Activated CD8-positive, alpha-beta T cell treated with anti-CD3 and anti-CD28 coated beads, Interleukin-2, amount 10 ng/mL, durations not matched to agents 7 days and 5 days (primary cell): ENCODE results near the gene KPNA1. TPM values are rescaled to one million over a fixed set of nuclear protein-coding genes. Genes with fewer than 3 reads are reported as not detected.

Experiments used
- ATAC-seq: fragments of 150-1000 bp; cut with Tn5 transposase; one replicate; pipeline ENCODE4 v1.10.0; 2021; ENCODE audit warnings: moderate library complexity
- CTCF ChIA-PET: fragments of 350-600 bp; sonication (Branson Sonifier 250); formaldehyde crosslinking; loops from one replicate; lab custom pipeline; 2021; ENCODE audit warnings: antibody characterized with exemption; lab: Charles Lee
- POLR2A ChIA-PET: fragments of 350-600 bp; sonication (Branson Sonifier 250); formaldehyde crosslinking; loops from one replicate; lab custom pipeline; 2021; ENCODE audit warnings: antibody characterized with exemption; lab: Charles Lee
- DNase-seq: peaks from one replicate; pipeline ENCODE4 v3.0.0-alpha.2; 2020
- H3K27ac Mint-ChIP-seq: one replicate; pipeline ENCODE4 v1.8.0; 2021; ENCODE audit warnings: mild to moderate bottlenecking, mixed read lengths
- H3K27me3 Mint-ChIP-seq: one replicate; pipeline ENCODE4 v1.8.0; 2021; ENCODE audit warnings: low read depth, mixed read lengths
- H3K36me3 Mint-ChIP-seq: one replicate; pipeline ENCODE4 v1.8.0; 2021; ENCODE audit warnings: low read depth, mixed read lengths
- H3K4me1 Mint-ChIP-seq: one replicate; pipeline ENCODE4 v1.8.0; 2021; ENCODE audit warnings: low read depth, mixed read lengths
- H3K4me3 Mint-ChIP-seq: one replicate; pipeline ENCODE4 v1.8.0; 2021; ENCODE audit warnings: mild to moderate bottlenecking, mixed read lengths
- H3K9me3 Mint-ChIP-seq: one replicate; pipeline ENCODE4 v1.8.0; 2022; ENCODE audit warnings: mixed read lengths; ENCODE audit not compliant: insufficient read depth
- total RNA-seq, 2 experiments: library from RNA; stranded (reverse); gene quantifications; one replicate each; pipeline ENCODE4 v1.2.3, GENCODE V29; 2021

Gene KPNA1
- total RNA-seq, 2 experiments from 2014 or later, result 58.8 to 60.2 TPM

DNA sequence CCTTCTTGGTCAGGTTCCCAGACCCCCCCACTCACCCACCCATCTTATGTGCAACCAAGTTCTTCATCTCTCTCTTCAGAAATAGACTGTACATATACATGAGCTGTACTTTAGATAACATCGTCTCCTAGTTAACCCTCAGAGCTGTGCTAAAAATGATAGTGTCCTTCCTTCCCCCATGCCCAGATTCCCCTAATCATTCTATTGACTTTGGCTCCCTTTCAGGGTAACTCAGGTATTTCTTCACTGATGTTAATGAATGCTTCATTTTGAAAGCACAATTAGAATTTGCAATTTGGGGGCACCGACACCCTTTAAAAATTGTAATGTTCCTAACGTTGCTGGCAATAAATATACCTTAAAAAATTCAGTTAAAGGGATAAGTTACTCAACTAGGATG is 38.4 kb upstream of the KPNA1 start:
- Mint-ChIP-seq H3K4me1 (peaks cover 27% of the 10 kb centered on the region), H3K27me3 (no peaks in the 10 kb centered on the region), H3K4me3 (no peak overlapping the region), H3K36me3 (peaks cover 84% of the 10 kb centered on the region), H3K9me3 (no peaks in the 10 kb centered on the region), H3K27ac (no peak overlapping the region)
- DNase-seq, result no peak
- no peak for ATAC-seq
- POLR2A ChIA-PET, result interaction anchor here (1.3 kb wide), 1 partner anchor 38 kb away, joined by 3 read pairs; the partner anchor contains the start of gene KPNA1
- CTCF ChIA-PET, result interaction anchor here (2.1 to 2.4 kb wide), 2 partner anchors 126 to 160 kb away, joined by 5 to 22 read pairs; no protein-coding TSS in a partner anchor

DNA sequence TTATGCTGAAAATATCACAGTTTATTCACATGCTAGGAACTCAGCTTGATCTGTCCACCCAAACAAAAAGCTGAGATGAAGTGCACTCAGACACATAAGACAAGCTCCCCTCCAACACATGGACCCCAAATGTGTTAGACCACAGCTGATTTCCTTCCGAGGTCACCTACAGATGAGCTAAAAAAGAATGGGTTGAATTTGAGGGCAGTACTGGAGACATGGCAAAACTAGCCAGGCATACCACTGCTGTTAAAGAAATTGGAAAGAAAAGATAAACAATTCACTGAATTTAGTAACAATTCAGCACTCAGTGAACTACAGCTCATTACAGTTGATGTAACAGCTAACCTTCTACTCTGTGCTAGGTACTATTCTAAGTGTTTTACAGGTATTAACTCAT is 33.9 kb upstream of the KPNA1 start:
- peak overlapping the region; percentile 26 for H3K27ac Mint-ChIP-seq
- H3K9me3 Mint-ChIP-seq, result no peaks in the 10 kb centered on the region
- peaks cover 88% of the 10 kb centered on the region for H3K36me3 Mint-ChIP-seq
- H3K4me1 Mint-ChIP-seq, result peaks cover 13% of the 10 kb centered on the region
- ChIA-PET CTCF (interaction anchor here (0.8 to 2.5 kb wide), 6 partner anchors 11 to 155 kb away, joined by 3 to 17 read pairs (median 5); partner anchors contain the start of gene PARP14), POLR2A (interaction anchor here (0.6 to 1.3 kb wide), 3 partner anchors 8 to 29 kb away, joined by 3 to 4 read pairs (median 3); partner anchors contain the start of gene PARP15)
- no peak overlapping the region for H3K4me3 Mint-ChIP-seq
- DNase-seq, result no peak
- no peaks in the 10 kb centered on the region for H3K27me3 Mint-ChIP-seq
- ATAC-seq, result no peak

DNA sequence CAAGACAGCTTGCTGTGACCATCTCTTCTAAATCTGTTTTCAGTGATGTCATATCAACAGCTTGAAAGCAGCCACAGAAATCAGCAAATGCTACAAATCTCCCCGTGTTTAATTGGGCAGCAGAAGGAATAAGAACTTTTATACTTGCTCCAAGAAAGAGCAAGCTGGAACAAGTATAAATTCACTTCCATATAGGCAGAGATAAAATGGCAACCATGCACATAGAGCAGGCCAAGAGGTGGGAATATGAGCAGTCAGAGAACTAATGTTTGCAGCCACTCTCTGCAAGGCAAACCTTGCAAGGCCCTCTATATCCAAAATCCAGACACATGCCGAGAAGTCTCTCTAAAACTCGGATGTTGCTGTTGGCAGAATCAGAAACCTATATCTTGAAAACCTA is 33.3 kb upstream of the KPNA1 start:
- Mint-ChIP-seq H3K4me1 (peaks cover 10% of the 10 kb centered on the region), H3K27me3 (no peaks in the 10 kb centered on the region), H3K36me3 (peaks cover 88% of the 10 kb centered on the region), H3K4me3 (no peak overlapping the region), H3K27ac (peak overlapping the region; percentile 26), H3K9me3 (no peaks in the 10 kb centered on the region)
- CTCF ChIA-PET, result interaction anchor here (0.6 to 2.5 kb wide), 6 partner anchors 10 to 155 kb away, joined by 3 to 17 read pairs (median 5); partner anchors contain the start of gene PARP14
- POLR2A ChIA-PET, result interaction anchor here (0.7 to 1.3 kb wide), 2 partner anchors 9 to 29 kb away, joined by 3 to 4 read pairs; partner anchors contain the start of gene PARP15
- ATAC-seq (no peak), DNase-seq (no peak)

DNA sequence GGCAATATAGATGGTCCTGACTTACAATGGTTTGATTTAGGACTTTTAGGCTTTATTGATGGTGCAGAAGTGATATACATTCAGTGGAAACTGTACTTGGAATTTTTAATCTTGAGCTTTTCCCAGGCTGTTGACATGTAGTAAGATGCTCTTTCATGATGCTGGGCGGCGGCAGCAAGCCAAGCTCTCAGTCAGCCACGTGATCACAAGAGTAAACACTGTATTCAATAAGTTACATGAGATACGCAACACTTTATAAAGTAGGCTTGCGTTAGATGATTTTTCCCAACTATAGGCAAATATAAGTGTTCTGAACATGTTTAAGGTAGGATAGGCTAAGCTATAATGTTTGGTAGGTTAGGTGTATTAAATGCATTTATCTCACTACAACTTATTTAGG is 31.4 kb upstream of the KPNA1 start:
- Mint-ChIP-seq H3K27ac (no peak overlapping the region), H3K36me3 (peaks cover 79% of the 10 kb centered on the region), H3K9me3 (no peaks in the 10 kb centered on the region), H3K27me3 (no peaks in the 10 kb centered on the region), H3K4me3 (no peak overlapping the region), H3K4me1 (peaks cover 9% of the 10 kb centered on the region)
- no peak for ATAC-seq
- ChIA-PET CTCF (interaction anchor here (1.6 to 2.0 kb wide), 2 partner anchors 14 to 133 kb away, joined by 4 to 7 read pairs; no protein-coding TSS in a partner anchor), POLR2A (interaction anchor here (1.2 kb wide), 1 partner anchor 9 kb away, joined by 4 read pairs; no protein-coding TSS in a partner anchor)
- DNase-seq, result no peak

DNA sequence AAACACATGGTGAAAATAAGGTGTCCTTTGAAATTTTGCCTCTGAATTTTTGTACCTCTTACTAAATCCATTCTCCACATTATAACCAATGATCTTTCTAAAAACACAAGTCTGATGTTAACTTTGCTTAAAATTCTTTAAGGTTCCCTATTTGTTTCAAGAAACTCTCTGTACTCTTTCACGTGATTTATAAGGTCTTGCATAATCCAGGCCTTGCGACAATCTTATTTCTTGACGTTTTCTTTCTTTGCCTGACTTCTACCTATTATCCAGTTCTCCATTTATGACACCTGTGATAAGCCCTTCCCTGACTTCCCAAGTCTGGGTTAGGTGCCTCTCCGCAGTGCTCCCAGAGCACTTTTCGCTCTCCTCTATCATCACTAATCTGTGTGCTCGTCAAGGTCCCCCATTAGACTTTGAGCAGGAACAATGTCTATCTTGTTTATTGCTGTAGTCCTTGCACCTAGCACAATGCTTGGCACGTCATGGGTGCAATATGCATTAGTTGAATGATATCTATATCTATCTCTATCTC is 24.3 kb upstream of the KPNA1 start:
- DNase-seq, result no peak
- Mint-ChIP-seq H3K4me1 (peaks cover 25% of the 10 kb centered on the region), H3K27me3 (no peaks in the 10 kb centered on the region), H3K4me3 (no peak overlapping the region), H3K9me3 (no peaks in the 10 kb centered on the region), H3K36me3 (peaks cover 75% of the 10 kb centered on the region), H3K27ac (no peak overlapping the region)
- ChIA-PET POLR2A (no interaction called here), CTCF (no interaction called here)
- ATAC-seq, result no peak

DNA sequence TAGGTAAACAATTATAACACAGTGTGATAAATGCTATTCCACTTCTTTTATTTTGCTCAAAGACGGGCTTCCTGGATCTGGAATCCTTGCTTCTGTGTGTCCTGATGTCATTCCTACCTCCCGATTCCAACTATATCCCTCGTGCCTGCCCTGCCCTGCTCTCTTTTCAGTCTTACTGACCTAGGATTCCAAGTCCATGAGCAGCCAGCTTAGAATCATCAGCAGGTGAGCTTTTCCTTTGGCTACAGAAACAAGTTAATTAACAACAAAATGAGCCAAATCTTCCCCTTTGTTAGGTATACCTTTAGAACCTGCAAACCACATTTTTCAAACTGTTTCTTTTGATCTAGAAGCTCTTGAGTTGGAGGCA is 21.9 kb upstream of the KPNA1 start:
- peaks cover 82% of the 10 kb centered on the region for H3K36me3 Mint-ChIP-seq
- no peaks in the 10 kb centered on the region for H3K27me3 Mint-ChIP-seq
- H3K9me3 Mint-ChIP-seq, result no peaks in the 10 kb centered on the region
- ATAC-seq (no peak), DNase-seq (no peak)
- POLR2A ChIA-PET, result no interaction called here
- H3K4me3 Mint-ChIP-seq, result no peak overlapping the region
- H3K4me1 Mint-ChIP-seq, result peaks cover 34% of the 10 kb centered on the region
- no peak overlapping the region for H3K27ac Mint-ChIP-seq
- CTCF ChIA-PET, result interaction anchor here (0.8 to 1.6 kb wide), 4 partner anchors 13 to 189 kb away, joined by 3 read pairs; no protein-coding TSS in a partner anchor

DNA sequence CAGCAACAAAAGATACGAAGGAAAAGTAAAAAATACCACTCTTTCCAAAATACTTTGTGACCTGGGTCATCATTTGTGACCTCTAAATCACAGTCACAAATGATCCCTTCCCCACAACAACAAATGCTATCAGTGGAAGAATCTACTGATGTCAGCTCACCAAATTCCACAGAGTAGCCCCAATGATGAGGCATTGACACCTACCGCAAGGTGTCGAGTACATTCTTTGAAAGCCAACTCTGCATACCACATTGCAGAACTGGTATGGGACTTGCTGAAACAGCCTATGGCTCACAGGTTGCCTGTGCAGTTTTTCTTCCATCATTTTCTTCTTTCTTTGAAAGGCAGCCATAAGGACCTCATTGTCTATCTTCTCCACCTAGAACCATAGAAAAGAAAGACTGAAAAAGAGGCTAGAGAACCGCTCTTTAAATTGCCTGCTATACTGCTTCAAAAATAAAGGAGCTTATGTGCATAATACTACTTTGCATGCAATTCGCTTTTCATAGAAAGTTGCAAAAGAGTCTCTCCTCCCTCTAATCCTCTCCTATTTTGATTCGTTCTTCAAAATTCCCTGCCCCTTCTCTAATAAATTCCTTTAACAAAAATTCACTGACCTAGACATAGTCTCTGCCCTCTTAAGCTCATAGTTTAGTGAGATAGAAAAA is 21.4 kb upstream of the KPNA1 start:
- ChIA-PET POLR2A (no interaction called here), CTCF (interaction anchor here (0.8 to 1.6 kb wide), 4 partner anchors 13 to 190 kb away, joined by 3 read pairs; no protein-coding TSS in a partner anchor)
- peaks cover 80% of the 10 kb centered on the region for H3K36me3 Mint-ChIP-seq
- ATAC-seq (no peak), DNase-seq (no peak)
- no peak overlapping the region for H3K4me3 Mint-ChIP-seq
- no peak overlapping the region for H3K27ac Mint-ChIP-seq
- H3K9me3 Mint-ChIP-seq, result no peaks in the 10 kb centered on the region
- no peaks in the 10 kb centered on the region for H3K27me3 Mint-ChIP-seq
- peaks cover 34% of the 10 kb centered on the region for H3K4me1 Mint-ChIP-seq

DNA sequence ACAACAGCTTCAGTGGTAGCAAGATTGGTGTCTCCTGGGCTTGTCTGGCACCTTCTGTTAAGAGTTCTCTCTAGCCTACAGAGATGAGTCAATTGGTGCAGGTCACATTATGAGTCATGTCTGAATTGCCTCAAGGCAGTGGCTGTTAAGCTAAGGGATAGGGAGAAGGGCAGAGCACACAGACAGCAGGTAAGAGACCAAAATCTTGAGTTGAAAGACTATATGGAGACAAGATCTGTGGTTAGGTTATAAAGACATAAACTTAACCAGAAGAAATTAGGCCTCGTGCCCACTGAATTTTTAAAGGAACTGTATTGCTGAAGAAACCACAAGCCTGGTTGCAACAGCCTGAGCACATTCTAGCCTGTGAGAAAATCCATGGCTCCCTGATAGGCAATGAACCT is 19.2 kb upstream of the KPNA1 start:
- ATAC-seq (peak; percentile 89), DNase-seq (peak; percentile 50)
- Mint-ChIP-seq H3K9me3 (no peaks in the 10 kb centered on the region), H3K27ac (no peak overlapping the region), H3K36me3 (peaks cover 77% of the 10 kb centered on the region), H3K27me3 (no peaks in the 10 kb centered on the region), H3K4me1 (peaks cover 26% of the 10 kb centered on the region), H3K4me3 (no peak overlapping the region)
- CTCF ChIA-PET, result interaction anchor here (0.6 to 2.0 kb wide), 8 partner anchors 24 to 433 kb away, joined by 3 to 9 read pairs (median 4); no protein-coding TSS in a partner anchor
- POLR2A ChIA-PET, result interaction anchor here (0.6 to 1.1 kb wide), 3 partner anchors 8 to 118 kb away, joined by 3 read pairs; partner anchors contain the start of gene WDR5B

DNA sequence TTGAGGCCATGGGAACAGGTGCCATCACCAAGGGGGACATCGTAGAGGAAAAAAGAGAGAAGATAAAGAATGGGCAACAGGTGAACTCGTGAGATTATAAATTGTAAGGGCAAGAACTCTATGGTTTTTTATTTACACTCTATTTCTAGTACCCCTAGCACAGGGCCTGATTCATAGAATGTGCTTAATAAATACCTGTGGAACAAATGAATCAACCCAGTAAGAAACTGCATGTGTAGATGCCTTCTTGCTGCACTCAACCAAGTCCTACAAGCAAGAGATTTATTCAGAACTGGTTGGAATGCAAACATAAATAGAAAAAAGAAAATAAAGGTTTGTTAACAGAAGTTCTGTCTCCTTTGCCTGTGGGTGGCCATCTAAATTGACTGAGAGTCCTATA is 18.7 kb upstream of the KPNA1 start:
- H3K4me1 Mint-ChIP-seq, result peaks cover 24% of the 10 kb centered on the region
- no peaks in the 10 kb centered on the region for H3K9me3 Mint-ChIP-seq
- no peak for ATAC-seq
- DNase-seq, result no peak
- ChIA-PET CTCF (interaction anchor here (1.0 to 2.0 kb wide), 7 partner anchors 74 to 432 kb away, joined by 3 to 9 read pairs (median 4); no protein-coding TSS in a partner anchor), POLR2A (interaction anchor here (0.6 to 1.1 kb wide), 2 partner anchors 8 to 43 kb away, joined by 3 read pairs; no protein-coding TSS in a partner anchor)
- no peak overlapping the region for H3K4me3 Mint-ChIP-seq
- no peaks in the 10 kb centered on the region for H3K27me3 Mint-ChIP-seq
- H3K27ac Mint-ChIP-seq, result peak overlapping the region; percentile 65
- peaks cover 75% of the 10 kb centered on the region for H3K36me3 Mint-ChIP-seq

DNA sequence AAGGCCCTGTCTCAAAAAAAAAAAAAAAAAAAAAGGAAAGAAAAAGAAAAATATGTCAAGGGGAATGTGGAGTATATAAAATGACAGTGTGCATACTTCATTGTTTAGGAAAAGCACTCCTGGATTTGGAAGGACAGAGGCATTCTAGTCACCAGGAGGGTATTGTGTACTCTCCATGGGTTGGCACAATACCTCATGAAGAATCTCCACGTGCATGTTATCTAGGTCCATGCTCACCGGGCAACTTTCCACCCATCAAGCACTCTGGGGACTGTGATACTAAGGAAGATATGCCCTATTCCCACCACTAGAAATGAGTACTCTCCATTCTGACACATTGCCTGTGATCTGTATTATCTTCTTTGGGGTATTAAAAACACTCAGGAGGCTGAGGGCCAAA is 15.4 kb upstream of the KPNA1 start:
- no peak for ATAC-seq

DNA sequence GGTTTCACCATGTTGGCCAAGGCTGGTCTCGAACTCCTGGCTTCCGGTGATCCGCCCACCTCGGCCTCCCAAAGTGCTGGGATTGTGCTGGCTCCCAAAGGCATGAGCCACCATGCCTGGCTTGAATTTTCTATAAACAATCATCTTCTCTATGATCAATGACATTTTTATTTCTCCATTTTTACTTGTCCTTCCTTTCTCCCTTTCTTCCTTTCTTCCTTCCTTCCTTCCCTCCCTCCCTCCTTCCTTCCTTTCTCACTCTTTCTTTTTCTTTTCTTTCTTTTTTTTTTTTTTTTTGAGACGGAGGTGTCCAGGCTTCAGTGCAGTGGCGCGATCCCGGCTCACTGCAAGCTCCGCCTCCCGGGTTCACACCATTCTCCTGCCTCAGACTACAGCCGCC is 8.6 kb upstream of the KPNA1 start:
- Mint-ChIP-seq H3K4me1 (no peaks in the 10 kb centered on the region), H3K27me3 (peaks cover 5% of the 10 kb centered on the region), H3K4me3 (no peak overlapping the region), H3K27ac (no peak overlapping the region), H3K36me3 (peaks cover 18% of the 10 kb centered on the region), H3K9me3 (no peaks in the 10 kb centered on the region)
- POLR2A ChIA-PET, result no interaction called here
- DNase-seq, result no peak
- ATAC-seq, result no peak
- CTCF ChIA-PET, result no interaction called here

More for the DNA sequence above, 15.4 kb upstream of the KPNA1 start:
- H3K4me1 Mint-ChIP-seq, result peaks cover 19% of the 10 kb centered on the region
- peaks cover 60% of the 10 kb centered on the region for H3K36me3 Mint-ChIP-seq
- CTCF ChIA-PET, result no interaction called here
- no peaks in the 10 kb centered on the region for H3K9me3 Mint-ChIP-seq
- H3K27me3 Mint-ChIP-seq, result no peaks in the 10 kb centered on the region
- H3K4me3 Mint-ChIP-seq, result no peak overlapping the region
- no peak overlapping the region for H3K27ac Mint-ChIP-seq
- POLR2A ChIA-PET, result no interaction called here
- no peak for DNase-seq
